ENCODE measurements around the gene METTL23.

The METTL23 gene

DNA sequence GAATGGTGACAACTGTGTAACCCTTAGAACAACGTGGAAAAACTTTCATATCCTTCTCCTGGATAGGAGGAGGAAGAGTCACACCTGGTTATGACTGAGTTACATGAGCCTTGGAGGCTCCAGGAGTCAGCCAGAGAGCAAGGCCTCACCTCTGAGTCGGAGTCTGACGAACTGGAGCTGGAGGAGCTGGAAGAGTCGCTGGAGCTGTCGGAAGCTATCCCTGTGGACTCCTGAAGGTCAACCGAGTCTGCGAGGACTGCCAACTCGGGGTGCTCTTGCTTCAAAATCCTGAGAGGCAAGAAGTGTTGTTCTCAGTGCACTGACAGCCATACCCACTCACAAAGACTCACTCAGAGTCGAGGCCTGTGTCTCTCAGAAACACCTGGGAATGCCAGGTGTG is 6.4 kb upstream of the METTL23 start:
- Histone ChIP-seq H3K23ac (ENCODE audit: low read length in 2 of 2) (no peak overlapping the region), H3K9me3 (ENCODE audit: control insufficient read depth, low read length) (no peaks in the 10 kb centered on the region), H3K27me3 (ENCODE audit: control insufficient read depth in 1 of 2, insufficient read depth in 1 of 2, low read length in 2 of 2) (no peaks in the 10 kb centered on the region), H4K8ac (ENCODE audit: low read length) (no peak overlapping the region), H2BK15ac (ENCODE audit: low read depth, poor library complexity, severe bottlenecking) (no peak overlapping the region), H2BK5ac (ENCODE audit: low read depth, low read length, poor library complexity, severe bottlenecking) (no peak overlapping the region), H2AK5ac (ENCODE audit: low read length, severe bottlenecking) (no peak overlapping the region), H2AFZ (ENCODE audit: low read depth, low read length) (no peak overlapping the region), H3K27ac (ENCODE audit: low read length, poor library complexity, severe bottlenecking) (no peak overlapping the region), H3K9ac (ENCODE audit: low read length) (no peak overlapping the region), H3K79me1 (replicated peaks; ENCODE audit: low read length, poor library complexity, severe bottlenecking) (peaks cover 32% of the 10 kb centered on the region), H2BK120ac (ENCODE audit: low read depth, low read length) (no peak overlapping the region), H2BK12ac (ENCODE audit: low read length in 2 of 2) (no peak overlapping the region), H3K4me3 (ENCODE audit: insufficient read depth in 1 of 2, low read depth in 1 of 2, low read length in 2 of 2) (no peak overlapping the region), H3K14ac (ENCODE audit: low read length in 2 of 2) (no peak overlapping the region), H3K4me2 (ENCODE audit: low read length, poor library complexity, severe bottlenecking) (no peak overlapping the region), H3K18ac (ENCODE audit: low read depth in 1 of 2, low read length in 2 of 2) (no peak overlapping the region), H3K4me1 (ENCODE audit: control insufficient read depth, insufficient read depth, low read depth, low read length) (peaks cover 16% of the 10 kb centered on the region), H3K36me3 (ENCODE audit: control insufficient read depth in 1 of 2, insufficient read depth in 2 of 2, low read depth in 1 of 2, low read length in 2 of 2) (peaks cover 68 to 85% of the 10 kb centered on the region in 2 experiments), H4K91ac (ENCODE audit: low read length) (no peak overlapping the region), H3K4ac (ENCODE audit: low read depth in 1 of 2, low read length in 2 of 2) (no peak overlapping the region)
- DNase-seq, result no peak
- 97% methylated on average over 9 of the region's 9 CpGs for WGBS

DNA sequence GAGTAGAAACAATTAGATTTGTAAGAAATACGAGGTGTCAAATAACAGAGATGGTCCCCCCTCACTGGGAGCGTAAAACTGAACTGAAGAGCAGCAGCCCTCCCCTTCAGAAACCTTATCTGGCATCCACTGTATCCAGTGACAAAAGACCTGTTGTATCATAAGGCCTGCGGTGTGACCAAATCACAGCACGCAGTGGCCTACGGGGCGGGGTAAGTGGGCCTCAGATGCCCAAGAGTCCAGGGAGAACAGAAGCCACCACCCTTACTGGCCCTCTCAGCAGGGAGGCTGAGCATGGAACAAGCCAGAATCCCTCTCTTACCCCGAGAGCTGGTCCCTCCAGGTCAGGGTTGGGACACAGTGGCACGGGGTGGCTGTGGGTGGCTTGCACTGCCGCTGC is 5.7 kb upstream of the METTL23 start:
- Histone ChIP-seq H3K23ac (ENCODE audit: low read length in 2 of 2) (no peak overlapping the region), H3K18ac (ENCODE audit: low read depth in 1 of 2, low read length in 2 of 2) (no peak overlapping the region), H3K9ac (ENCODE audit: low read length) (no peak overlapping the region), H4K8ac (ENCODE audit: low read length) (no peak overlapping the region), H3K4ac (ENCODE audit: low read depth in 1 of 2, low read length in 2 of 2) (no peak overlapping the region), H2BK15ac (ENCODE audit: low read depth, poor library complexity, severe bottlenecking) (no peak overlapping the region), H2AK5ac (ENCODE audit: low read length, severe bottlenecking) (no peak overlapping the region), H4K91ac (ENCODE audit: low read length) (no peak overlapping the region), H3K4me1 (ENCODE audit: control insufficient read depth, insufficient read depth, low read depth, low read length) (peaks cover 15% of the 10 kb centered on the region), H2BK5ac (ENCODE audit: low read depth, low read length, poor library complexity, severe bottlenecking) (no peak overlapping the region), H2BK120ac (ENCODE audit: low read depth, low read length) (no peak overlapping the region), H3K79me1 (replicated peaks; ENCODE audit: low read length, poor library complexity, severe bottlenecking) (peaks cover 31% of the 10 kb centered on the region), H3K27me3 (ENCODE audit: control insufficient read depth in 1 of 2, insufficient read depth in 1 of 2, low read length in 2 of 2) (no peaks in the 10 kb centered on the region), H3K14ac (ENCODE audit: low read length in 2 of 2) (no peak overlapping the region), H3K27ac (ENCODE audit: low read length, poor library complexity, severe bottlenecking) (no peak overlapping the region), H3K4me2 (ENCODE audit: low read length, poor library complexity, severe bottlenecking) (no peak overlapping the region), H2AFZ (ENCODE audit: low read depth, low read length) (no peak overlapping the region), H3K4me3 (ENCODE audit: insufficient read depth in 1 of 2, low read depth in 1 of 2, low read length in 2 of 2) (no peak overlapping the region), H3K9me3 (ENCODE audit: control insufficient read depth, low read length) (no peaks in the 10 kb centered on the region), H2BK12ac (ENCODE audit: low read length in 2 of 2) (no peak overlapping the region), H3K36me3 (ENCODE audit: control insufficient read depth in 1 of 2, insufficient read depth in 2 of 2, low read depth in 1 of 2, low read length in 2 of 2) (peaks cover 64 to 79% of the 10 kb centered on the region in 2 experiments)
- WGBS, result 96% methylated on average over 9 of the region's 9 CpGs
- DNase-seq, result no peak

DNA sequence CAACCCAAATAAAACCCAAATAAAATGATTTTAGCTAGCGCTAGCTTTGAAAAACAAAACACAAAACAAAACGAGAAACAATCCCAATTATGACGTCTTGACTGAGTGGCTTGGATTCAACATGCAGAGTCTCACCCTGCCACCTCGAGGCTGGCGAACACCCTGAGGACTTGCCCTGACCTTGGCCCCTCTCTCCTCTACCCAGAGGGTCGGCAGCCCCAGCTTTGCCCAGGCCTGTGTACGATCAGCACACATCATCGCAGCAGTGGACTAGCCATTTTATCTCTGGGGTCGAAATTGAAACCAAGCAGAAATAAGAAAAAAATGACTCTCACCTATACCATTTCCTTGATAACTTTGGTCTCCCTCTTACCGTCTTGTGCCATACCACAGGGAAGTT is 5.2 kb upstream of the METTL23 start:
- H4K91ac ChIP-seq (ENCODE audit: low read length), result no peak overlapping the region
- H3K27ac ChIP-seq (ENCODE audit: low read length, poor library complexity, severe bottlenecking), result no peak overlapping the region
- H4K8ac ChIP-seq (ENCODE audit: low read length), result no peak overlapping the region
- no peak overlapping the region for H3K9ac ChIP-seq (ENCODE audit: low read length)
- H3K9me3 ChIP-seq (ENCODE audit: control insufficient read depth, low read length), result no peaks in the 10 kb centered on the region
- no peak overlapping the region for H2BK5ac ChIP-seq (ENCODE audit: low read depth, low read length, poor library complexity, severe bottlenecking)
- no peak overlapping the region for H2BK12ac ChIP-seq (ENCODE audit: low read length in 2 of 2)
- H3K18ac ChIP-seq (ENCODE audit: low read depth in 1 of 2, low read length in 2 of 2), result no peak overlapping the region
- H3K27me3 ChIP-seq (ENCODE audit: control insufficient read depth in 1 of 2, insufficient read depth in 1 of 2, low read length in 2 of 2), result no peaks in the 10 kb centered on the region
- H2BK120ac ChIP-seq (ENCODE audit: low read depth, low read length), result no peak overlapping the region
- H3K4me1 ChIP-seq (ENCODE audit: control insufficient read depth, insufficient read depth, low read depth, low read length), result peaks cover 14% of the 10 kb centered on the region
- H2AK5ac ChIP-seq (ENCODE audit: low read length, severe bottlenecking), result no peak overlapping the region
- H3K4ac ChIP-seq (ENCODE audit: low read depth in 1 of 2, low read length in 2 of 2), result no peak overlapping the region
- H3K79me1 ChIP-seq (replicated peaks; ENCODE audit: low read length, poor library complexity, severe bottlenecking), result peaks cover 31% of the 10 kb centered on the region
- H3K4me3 ChIP-seq (ENCODE audit: insufficient read depth in 1 of 2, low read depth in 1 of 2, low read length in 2 of 2), result no peak overlapping the region
- no peak overlapping the region for H2BK15ac ChIP-seq (ENCODE audit: low read depth, poor library complexity, severe bottlenecking)
- H2AFZ ChIP-seq (ENCODE audit: low read depth, low read length), result no peak overlapping the region
- H3K23ac ChIP-seq (ENCODE audit: low read length in 2 of 2), result no peak overlapping the region
- H3K36me3 ChIP-seq (ENCODE audit: control insufficient read depth in 1 of 2, insufficient read depth in 2 of 2, low read depth in 1 of 2, low read length in 2 of 2), result peaks cover 64 to 79% of the 10 kb centered on the region in 2 experiments
- H3K4me2 ChIP-seq (ENCODE audit: low read length, poor library complexity, severe bottlenecking), result no peak overlapping the region
- WGBS, result 95% methylated on average over 10 of the region's 10 CpGs
- DNase-seq, result no peak
- no peak overlapping the region for H3K14ac ChIP-seq (ENCODE audit: low read length in 2 of 2)

GRCh38 chr17:76722279-76722678 is 4.4 kb upstream of the METTL23 start:
- Histone ChIP-seq H4K8ac (ENCODE audit: low read length) (no peak overlapping the region), H3K9ac (ENCODE audit: low read length) (no peak overlapping the region), H4K91ac (ENCODE audit: low read length) (no peak overlapping the region), H3K4me1 (ENCODE audit: control insufficient read depth, insufficient read depth, low read depth, low read length) (peaks cover 12% of the 10 kb centered on the region), H3K23ac (ENCODE audit: low read length in 2 of 2) (no peak overlapping the region), H2AFZ (ENCODE audit: low read depth, low read length) (no peak overlapping the region), H2BK12ac (ENCODE audit: low read length in 2 of 2) (no peak overlapping the region), H3K27ac (ENCODE audit: low read length, poor library complexity, severe bottlenecking) (no peak overlapping the region), H2BK5ac (ENCODE audit: low read depth, low read length, poor library complexity, severe bottlenecking) (no peak overlapping the region), H2BK15ac (ENCODE audit: low read depth, poor library complexity, severe bottlenecking) (no peak overlapping the region), H3K4me2 (ENCODE audit: low read length, poor library complexity, severe bottlenecking) (no peak overlapping the region), H3K4ac (ENCODE audit: low read depth in 1 of 2, low read length in 2 of 2) (no peak overlapping the region), H3K79me1 (replicated peaks; ENCODE audit: low read length, poor library complexity, severe bottlenecking) (peaks cover 31% of the 10 kb centered on the region), H3K18ac (ENCODE audit: low read depth in 1 of 2, low read length in 2 of 2) (no peak overlapping the region), H2BK120ac (ENCODE audit: low read depth, low read length) (no peak overlapping the region), H3K9me3 (ENCODE audit: control insufficient read depth, low read length) (no peaks in the 10 kb centered on the region), H3K4me3 (ENCODE audit: insufficient read depth in 1 of 2, low read depth in 1 of 2, low read length in 2 of 2) (no peak overlapping the region), H3K36me3 (ENCODE audit: control insufficient read depth in 1 of 2, insufficient read depth in 2 of 2, low read depth in 1 of 2, low read length in 2 of 2) (peaks cover 64 to 74% of the 10 kb centered on the region in 2 experiments), H3K14ac (ENCODE audit: low read length in 2 of 2) (no peak overlapping the region), H3K27me3 (ENCODE audit: control insufficient read depth in 1 of 2, insufficient read depth in 1 of 2, low read length in 2 of 2) (no peaks in the 10 kb centered on the region), H2AK5ac (ENCODE audit: low read length, severe bottlenecking) (no peak overlapping the region)
- WGBS, result 98% methylated on average over 8 of the region's 8 CpGs
- no peak for DNase-seq
